GM12875 (cell line): ENCODE measurements around the gene LRRC27.

Experiments
- H3K4me3 ChIP-seq: one replicate; pipeline ENCODE4 v1.5.1; 2011; ENCODE audit warnings: low read depth, low read length, control low read depth
- CTCF ChIP-seq: IDR thresholded peaks from 2 replicates; pipeline ENCODE4 v1.5.1; 2011; ENCODE audit warnings: low read depth, mild to moderate bottlenecking, control low read depth, inconsistent platforms, low read length, moderate library complexity, borderline replicate concordance; ENCODE audit not compliant: insufficient read depth

The LRRC27 gene

GRCh38 chr10:132372516-132373095 is 40.6 kb downstream of the LRRC27 start:
- H3K4me3 ChIP-seq: no peak overlapping the region
- TF ChIP-seq CTCF: no peak

- TF ChIP-seq CTCF: no peak
- no peak overlapping the region for H3K4me3 ChIP-seq
Observed at GRCh38 chr10:132373241-132373955, 41.4 kb downstream of the LRRC27 start.

GRCh38 chr10:132374176-132374575 is 42.2 kb downstream of the LRRC27 start:
- no peak for TF ChIP-seq CTCF
- H3K4me3 ChIP-seq: no peak overlapping the region

GRCh38 chr10:132374612-132375011 is 42.6 kb downstream of the LRRC27 start:
- no peak for TF ChIP-seq CTCF
- no peak overlapping the region for H3K4me3 ChIP-seq

- H3K4me3 ChIP-seq: no peak overlapping the region
- no peak for TF ChIP-seq CTCF
Observed at GRCh38 chr10:132375116-132375794, 43.3 kb downstream of the LRRC27 start.

- H3K4me3 ChIP-seq: no peak overlapping the region
- TF ChIP-seq CTCF: no peak
Observed at GRCh38 chr10:132375795-132376297, 43.9 kb downstream of the LRRC27 start.

GRCh38 chr10:132376394-132376851 is 44.4 kb downstream of the LRRC27 start:
- no peak for TF ChIP-seq CTCF
- no peak overlapping the region for H3K4me3 ChIP-seq
